Measurements from ENCODE around the gene PTPRR. TPM values are rescaled to one million over a fixed set of nuclear protein-coding genes. Genes with fewer than 3 reads are reported as not detected.
A peak's percentile ranks its signal among the peaks of the same experiment; 100 is the strongest.

PTPRR gene
- total and polyA plus RNA-seq, 2 donors (not counting 3 experiments of a cell fraction or from before 2014, with no cell fraction given) = 0.46 to 1.1 TPM

DNA sequence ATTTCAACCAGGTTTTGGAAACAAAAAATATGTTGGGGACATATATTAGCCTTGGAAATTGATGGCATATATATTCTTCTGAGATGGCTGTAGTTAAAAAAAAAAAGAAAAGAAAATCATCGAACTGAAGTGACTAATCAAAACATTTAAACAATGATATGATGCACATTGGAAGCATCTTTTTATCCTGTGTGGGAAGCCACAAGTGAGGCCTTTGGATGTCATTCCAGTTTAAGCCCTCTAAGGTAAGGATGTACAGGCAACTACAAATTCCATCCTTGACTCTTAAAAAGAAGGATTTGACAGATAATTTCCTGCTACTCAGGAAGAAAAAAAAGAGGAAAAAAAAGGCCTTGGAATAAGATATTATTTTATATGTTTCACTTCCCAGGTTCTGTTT is 273.7 kb downstream of the PTPRR start:
- BruUV-seq (replicated peaks) = no TSS peak
- H3K4me3 ChIP-seq (replicated peaks in 1 of 3; ENCODE audit: insufficient read depth in 1 of 3, low read depth in 1 of 3, low read length in 3 of 3) = no peak overlapping the region
- DNase-seq (ENCODE audit: low read depth, low spot score) (peak; percentile 41), FAIRE-seq (no peak)
- H3K27me3 ChIP-seq (ENCODE audit: control insufficient read depth in 2 of 2, insufficient read depth in 2 of 2, low read length in 2 of 2) = no peaks in the 10 kb centered on the region
- H3K4me2 ChIP-seq (ENCODE audit: insufficient read depth, low read length) = peak overlapping the region; percentile 58
- peak overlapping the region; percentile 99 for H3K27ac ChIP-seq (ENCODE audit: insufficient read depth, low read depth, low read length)
- ChIA-PET POLR2A (no interaction called here), CTCF (interaction anchor here (1.0 to 2.6 kb wide), 3 partner anchors 11 to 47 kb away, joined by 3 to 9 read pairs (median 5); no protein-coding TSS in a partner anchor)
- intact Hi-C loops (cut with micrococcal nuclease) = loop anchor here (1.0 kb wide), 4 partner anchors 14 to 57 kb away; no protein-coding TSS in a partner anchor
- dilution Hi-C loops (cut with MboI; ENCODE audit: extremely low pct_ligation_motif_present, low sequenced_read_pairs) = no loop called here
- no peak overlapping the region for H2AFZ ChIP-seq (ENCODE audit: low read depth, low read length)
- no peaks in the 10 kb centered on the region for H3K9me3 ChIP-seq (replicated peaks; ENCODE audit: control insufficient read depth, insufficient read depth, low read length)
- peak overlapping the region; percentile 77 for H3K9ac ChIP-seq (replicated peaks; ENCODE audit: extremely low read depth, insufficient read depth, low read length)
- no peaks in the 10 kb centered on the region for H3K9me1 ChIP-seq (replicated peaks; ENCODE audit: control insufficient read depth, extremely low read depth, insufficient read depth, low read length)
- no peaks in the 10 kb centered on the region for H3K36me3 ChIP-seq (ENCODE audit: control insufficient read depth in 2 of 2, extremely low read depth in 1 of 2, insufficient read depth in 2 of 2, low read length in 2 of 2)
- H3K79me2 ChIP-seq (ENCODE audit: control insufficient read depth, insufficient read depth, low read length) = no peaks in the 10 kb centered on the region
- H3K4me1 ChIP-seq (ENCODE audit: control insufficient read depth, extremely low read depth, insufficient read depth, low read length) = peaks cover 55% of the 10 kb centered on the region
- no peaks in the 10 kb centered on the region for H4K20me1 ChIP-seq (replicated peaks; ENCODE audit: control insufficient read depth, extremely low read depth, insufficient read depth, low read length)
- TF ChIP-seq GATA2 (IDR thresholded peaks at IDR 0.05; ENCODE audit: insufficient read depth, insufficient read length, low read depth, low read length) = no peak
- TF ChIP-seq FOS (IDR thresholded peaks at IDR 0.05; ENCODE audit: borderline replicate concordance, insufficient read depth, low read length) = no peak
- no peak for TF ChIP-seq MYC (IDR thresholded peaks at IDR 0.05; ENCODE audit: low read depth, low read length)
- TF ChIP-seq, protein P1, sequence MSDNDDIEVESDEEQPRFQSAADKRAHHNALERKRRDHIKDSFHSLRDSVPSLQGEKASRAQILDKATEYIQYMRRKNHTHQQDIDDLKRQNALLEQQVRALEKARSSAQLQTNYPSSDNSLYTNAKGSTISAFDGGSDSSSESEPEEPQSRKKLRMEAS (IDR thresholded peaks at IDR 0.05; ENCODE audit: insufficient read depth, insufficient read length) = no peak
- no peak for TF ChIP-seq POLR2AphosphoS5 (IDR thresholded peaks at IDR 0.05; ENCODE audit: insufficient read depth, low read depth, low read length)
- TF ChIP-seq JUN (IDR thresholded peaks at IDR 0.05; ENCODE audit: borderline replicate concordance, insufficient read depth, insufficient read length, low read depth) = no peak
- no peak for TF ChIP-seq EZH2 (IDR thresholded peaks at IDR 0.05; ENCODE audit: borderline replicate concordance, low read depth, low read length, severe bottlenecking)
- no peak for TF ChIP-seq POLR2A (IDR thresholded peaks at IDR 0.05; ENCODE audit: low read depth, low read length)
- TF ChIP-seq, protein P2, sequence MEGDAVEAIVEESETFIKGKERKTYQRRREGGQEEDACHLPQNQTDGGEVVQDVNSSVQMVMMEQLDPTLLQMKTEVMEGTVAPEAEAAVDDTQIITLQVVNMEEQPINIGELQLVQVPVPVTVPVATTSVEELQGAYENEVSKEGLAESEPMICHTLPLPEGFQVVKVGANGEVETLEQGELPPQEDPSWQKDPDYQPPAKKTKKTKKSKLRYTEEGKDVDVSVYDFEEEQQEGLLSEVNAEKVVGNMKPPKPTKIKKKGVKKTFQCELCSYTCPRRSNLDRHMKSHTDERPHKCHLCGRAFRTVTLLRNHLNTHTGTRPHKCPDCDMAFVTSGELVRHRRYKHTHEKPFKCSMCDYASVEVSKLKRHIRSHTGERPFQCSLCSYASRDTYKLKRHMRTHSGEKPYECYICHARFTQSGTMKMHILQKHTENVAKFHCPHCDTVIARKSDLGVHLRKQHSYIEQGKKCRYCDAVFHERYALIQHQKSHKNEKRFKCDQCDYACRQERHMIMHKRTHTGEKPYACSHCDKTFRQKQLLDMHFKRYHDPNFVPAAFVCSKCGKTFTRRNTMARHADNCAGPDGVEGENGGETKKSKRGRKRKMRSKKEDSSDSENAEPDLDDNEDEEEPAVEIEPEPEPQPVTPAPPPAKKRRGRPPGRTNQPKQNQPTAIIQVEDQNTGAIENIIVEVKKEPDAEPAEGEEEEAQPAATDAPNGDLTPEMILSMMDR (IDR thresholded peaks at IDR 0.05; ENCODE audit: extremely low read depth in 1 of 2, insufficient read depth in 1 of 2, low read depth in 1 of 2, low read length in 2 of 2) = no peak
